Mesothelial cell of epicardium (in vitro differentiated cells): Measurements from ENCODE around the gene RIF1. TPM values are rescaled to one million over a fixed set of nuclear protein-coding genes. Genes with fewer than 3 reads are reported as not detected.
A peak's percentile ranks its signal among the peaks of the same experiment; 100 is the strongest.
"Not testable (repeated sequence)": the region's sequence is repeated elsewhere in the genome, so short reads cannot be mapped to it uniquely, and the experiment has no call there.

Experiments
- DNase-seq, 2 experiments: peaks; one replicate each; pipeline ENCODE4 v3.0.0; 2021; ENCODE audit warnings: low spot score in 2 of 2; ENCODE audit not compliant: unreplicated experiment in 2 of 2
- H3K27ac Mint-ChIP-seq: 2 replicates; pipeline ENCODE4 v1.8.0; 2021; ENCODE audit warnings: mixed read lengths
- H3K27me3 Mint-ChIP-seq: 2 replicates; pipeline ENCODE4 v1.8.0; 2021; ENCODE audit warnings: low read depth, mixed read lengths
- H3K36me3 Mint-ChIP-seq: 2 replicates; pipeline ENCODE4 v1.8.0; 2021; ENCODE audit warnings: mixed read lengths
- H3K4me1 Mint-ChIP-seq: 2 replicates; pipeline ENCODE4 v1.8.0; 2021; ENCODE audit warnings: mixed read lengths
- H3K4me3 Mint-ChIP-seq: 2 replicates; pipeline ENCODE4 v1.8.0; 2021; ENCODE audit warnings: mild to moderate bottlenecking, moderate library complexity, mixed read lengths
- H3K9me3 Mint-ChIP-seq: 2 replicates; pipeline ENCODE4 v1.8.0; 2021; ENCODE audit warnings: mixed read lengths
- total RNA-seq: library from RNA; stranded (reverse); gene quantifications from 3 replicates; pipeline ENCODE4 v1.2.1, GENCODE V29; 2021
- TF ChIP-seq, protein P1 (sequence below): fragments of 200-600 bp; sonication (generic); IDR thresholded peaks from one replicate; pipeline ENCODE4 v1.5.0; 2021; ENCODE audit warnings: antibody characterized with exemption; ENCODE audit not compliant: unreplicated experiment

The RIF1 gene
- total RNA-seq, 1 donor from 2014 or later = 59.1 TPM

DNA sequence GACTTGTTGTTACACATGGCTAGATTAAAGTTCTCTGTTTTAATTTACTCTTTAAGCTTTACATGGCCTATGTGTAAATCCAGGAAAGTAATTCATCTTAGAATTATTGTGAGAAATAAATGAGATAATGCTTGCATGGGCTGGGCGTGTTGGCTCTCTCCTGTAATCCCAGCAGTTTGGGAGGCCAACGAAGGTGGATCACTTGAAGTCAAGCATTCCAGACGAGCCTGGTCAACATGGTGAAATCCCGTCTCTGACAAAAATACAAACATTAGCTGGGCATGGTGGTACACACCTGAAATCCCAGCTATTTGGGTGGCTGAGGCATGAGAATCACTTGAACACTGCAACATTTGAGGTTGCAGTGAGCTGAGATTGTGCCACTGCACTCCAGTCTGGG is 4.3 kb upstream of the RIF1 start:
- Mint-ChIP-seq H3K4me1 (peaks cover 3% of the 10 kb centered on the region), H3K4me3 (no peak overlapping the region), H3K36me3 (no peaks in the 10 kb centered on the region), H3K27me3 (no peaks in the 10 kb centered on the region), H3K27ac (no peak overlapping the region), H3K9me3 (no peaks in the 10 kb centered on the region)
- no peak for DNase-seq
- TF ChIP-seq, protein P1, sequence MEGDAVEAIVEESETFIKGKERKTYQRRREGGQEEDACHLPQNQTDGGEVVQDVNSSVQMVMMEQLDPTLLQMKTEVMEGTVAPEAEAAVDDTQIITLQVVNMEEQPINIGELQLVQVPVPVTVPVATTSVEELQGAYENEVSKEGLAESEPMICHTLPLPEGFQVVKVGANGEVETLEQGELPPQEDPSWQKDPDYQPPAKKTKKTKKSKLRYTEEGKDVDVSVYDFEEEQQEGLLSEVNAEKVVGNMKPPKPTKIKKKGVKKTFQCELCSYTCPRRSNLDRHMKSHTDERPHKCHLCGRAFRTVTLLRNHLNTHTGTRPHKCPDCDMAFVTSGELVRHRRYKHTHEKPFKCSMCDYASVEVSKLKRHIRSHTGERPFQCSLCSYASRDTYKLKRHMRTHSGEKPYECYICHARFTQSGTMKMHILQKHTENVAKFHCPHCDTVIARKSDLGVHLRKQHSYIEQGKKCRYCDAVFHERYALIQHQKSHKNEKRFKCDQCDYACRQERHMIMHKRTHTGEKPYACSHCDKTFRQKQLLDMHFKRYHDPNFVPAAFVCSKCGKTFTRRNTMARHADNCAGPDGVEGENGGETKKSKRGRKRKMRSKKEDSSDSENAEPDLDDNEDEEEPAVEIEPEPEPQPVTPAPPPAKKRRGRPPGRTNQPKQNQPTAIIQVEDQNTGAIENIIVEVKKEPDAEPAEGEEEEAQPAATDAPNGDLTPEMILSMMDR = no peak

DNA sequence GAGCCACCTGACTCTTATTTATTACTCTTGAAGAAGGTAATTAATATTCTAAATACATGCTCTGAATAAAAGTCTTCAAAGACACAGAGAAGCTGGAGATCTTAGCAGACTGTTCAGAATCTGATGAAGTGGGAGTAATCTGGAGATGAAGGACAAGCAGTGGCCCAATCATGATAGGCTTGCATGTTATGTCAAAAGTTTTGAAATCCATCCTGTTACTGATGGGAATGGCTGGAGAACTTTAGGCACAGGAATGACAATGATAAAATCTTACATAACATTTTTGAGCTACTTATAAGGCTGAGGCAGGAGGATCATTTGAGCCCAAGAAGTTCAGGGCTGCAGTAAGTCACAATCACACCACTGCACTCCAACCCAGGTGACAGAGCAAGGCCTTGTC is 2.4 kb upstream of the RIF1 start:
- H3K4me3 Mint-ChIP-seq = no peak overlapping the region
- H3K9me3 Mint-ChIP-seq = no peaks in the 10 kb centered on the region
- TF ChIP-seq, protein P1 = no peak
- H3K27ac Mint-ChIP-seq = no peak overlapping the region
- peaks cover 18% of the 10 kb centered on the region for H3K4me1 Mint-ChIP-seq
- no peaks in the 10 kb centered on the region for H3K27me3 Mint-ChIP-seq
- H3K36me3 Mint-ChIP-seq = no peaks in the 10 kb centered on the region
- DNase-seq = no peak

DNA sequence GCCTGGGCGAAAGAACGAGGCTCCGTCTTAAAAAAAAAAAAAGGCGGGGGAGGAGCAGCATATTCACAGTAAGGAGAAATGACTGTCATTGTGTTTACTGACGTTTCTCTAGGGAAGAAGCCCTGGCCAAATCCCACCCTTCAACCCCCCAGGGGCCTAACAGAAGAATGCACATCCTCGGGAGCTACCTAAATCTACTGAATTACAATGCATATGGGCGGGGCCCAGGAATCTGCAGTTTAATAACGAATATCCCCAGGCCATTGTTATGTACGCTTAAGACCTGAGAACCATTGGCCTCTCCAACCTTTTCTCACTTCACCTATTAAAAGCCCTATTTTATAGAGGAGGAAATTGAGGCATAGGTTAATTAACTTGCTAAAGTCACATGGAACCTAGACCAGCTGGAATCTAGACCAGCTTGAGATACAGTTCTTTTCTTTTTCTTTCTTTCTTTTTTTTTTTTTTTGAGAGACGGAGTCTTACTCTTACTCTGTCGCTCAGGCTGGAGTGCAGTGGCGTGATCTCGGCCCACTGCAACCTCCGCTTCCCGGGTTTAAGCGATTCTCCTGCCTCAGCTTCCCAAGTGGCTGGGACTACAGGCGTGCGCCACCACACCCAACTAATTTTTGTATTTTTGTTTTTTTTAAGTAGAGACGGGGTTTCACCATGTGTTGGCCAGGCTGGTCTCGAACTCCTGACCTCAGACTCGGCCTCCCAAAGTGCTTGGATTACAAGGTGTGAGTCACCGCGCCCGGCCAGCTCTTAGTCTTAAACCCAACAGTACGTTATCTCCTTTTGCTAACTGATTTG is 708 bp upstream of the RIF1 start:
- H3K27ac Mint-ChIP-seq = peak overlapping the region; percentile 89
- H3K27me3 Mint-ChIP-seq = no peaks in the 10 kb centered on the region
- H3K36me3 Mint-ChIP-seq = peaks cover 7% of the 10 kb centered on the region
- H3K4me1 Mint-ChIP-seq = peaks cover 18% of the 10 kb centered on the region
- H3K9me3 Mint-ChIP-seq = no peaks in the 10 kb centered on the region
- TF ChIP-seq, protein P1 = no peak
- peak overlapping the region; percentile 85 for H3K4me3 Mint-ChIP-seq
- no peak for DNase-seq

DNA sequence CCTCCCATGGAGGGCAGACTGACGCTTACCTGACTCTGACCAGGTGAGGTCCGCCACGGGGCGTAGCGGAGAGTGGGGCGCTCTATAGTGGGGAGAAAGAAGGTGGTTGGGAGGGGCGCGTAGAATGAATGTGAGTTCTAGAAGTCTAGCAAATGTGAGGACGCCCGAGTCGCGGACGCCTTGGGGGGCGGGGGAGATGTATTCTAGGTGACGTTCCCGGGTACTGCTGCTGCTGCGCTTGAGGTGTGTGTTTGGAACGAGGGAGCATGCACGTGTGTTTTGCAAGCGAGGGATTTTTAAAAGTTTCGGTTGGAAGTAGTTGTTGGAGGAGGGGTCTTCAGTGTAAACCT is 758 bp downstream of the RIF1 start:
- Mint-ChIP-seq H3K36me3 (peaks cover 9% of the 10 kb centered on the region), H3K9me3 (no peaks in the 10 kb centered on the region), H3K27ac (peak overlapping the region; percentile 89), H3K27me3 (no peaks in the 10 kb centered on the region), H3K4me1 (peaks cover 18% of the 10 kb centered on the region), H3K4me3 (peak overlapping the region; percentile 85)
- peak; percentile 21 to 48 for DNase-seq
- TF ChIP-seq, protein P1 = no peak

DNA sequence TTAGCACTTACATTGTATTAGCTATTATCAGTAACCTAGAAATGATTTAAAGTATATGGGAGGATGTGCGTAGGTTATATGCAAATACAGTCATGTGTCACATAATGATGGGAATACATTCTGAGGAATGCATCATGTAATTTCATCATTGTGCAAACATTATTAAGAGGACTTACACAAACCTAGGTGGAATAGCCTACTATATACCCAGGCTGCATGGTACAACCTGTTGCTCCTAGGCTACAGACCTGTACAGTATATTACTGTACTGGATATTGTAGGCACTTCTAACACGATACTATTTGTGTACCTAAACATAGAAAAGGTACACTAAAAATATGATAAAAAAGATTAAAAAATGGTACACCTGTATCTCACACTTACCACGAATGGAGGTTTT is 7.9 kb downstream of the RIF1 start:
- no peaks in the 10 kb centered on the region for H3K4me1 Mint-ChIP-seq
- H3K36me3 Mint-ChIP-seq = peaks cover 33% of the 10 kb centered on the region
- H3K27ac Mint-ChIP-seq = no peak overlapping the region
- no peaks in the 10 kb centered on the region for H3K9me3 Mint-ChIP-seq
- TF ChIP-seq, protein P1 = no peak
- H3K27me3 Mint-ChIP-seq = no peaks in the 10 kb centered on the region
- no peak overlapping the region for H3K4me3 Mint-ChIP-seq
- DNase-seq = no peak

DNA sequence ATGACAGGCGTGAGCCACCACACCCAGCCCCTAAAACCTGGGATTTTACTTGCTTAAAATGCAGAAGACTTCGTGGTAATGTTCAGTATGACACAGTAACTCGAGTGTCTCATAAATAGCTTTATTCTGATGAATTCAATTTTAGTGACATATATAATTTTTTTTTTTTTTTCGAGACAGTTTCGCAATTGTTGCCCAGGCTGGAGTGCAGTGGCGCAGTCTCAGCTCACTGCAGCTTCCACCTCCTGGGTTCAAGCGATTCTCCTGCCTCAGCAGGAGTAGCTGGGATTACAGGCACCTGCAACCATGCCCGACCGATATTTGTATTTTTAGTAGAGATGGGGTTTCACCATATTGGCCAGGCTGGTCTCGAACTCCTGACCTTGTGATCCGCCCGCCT is 12.0 kb downstream of the RIF1 start:
- H3K4me1 Mint-ChIP-seq, H3K27me3 Mint-ChIP-seq, H3K27ac Mint-ChIP-seq, H3K4me3 Mint-ChIP-seq, DNase-seq, H3K9me3 Mint-ChIP-seq: not testable (repeated sequence)
- H3K36me3 Mint-ChIP-seq = peaks cover 50% of the 10 kb centered on the region
